K562 (cell line): ENCODE results near the gene SMG5. TPM values are rescaled to one million over a fixed set of nuclear protein-coding genes. Genes with fewer than 3 reads are reported as not detected.
A peak's percentile ranks its signal among the peaks of the same experiment; 100 is the strongest.

Source experiments
- AFF1 ChIP-seq, 2 experiments: fragments of 450-650 bp; IDR thresholded peaks; 2 replicates each; pipeline ENCODE4 v1.6.1; 2018; ENCODE audit warnings: mild to moderate bottlenecking in 2 of 2, low read depth in 1 of 2; ENCODE audit not compliant: partially characterized antibody in 2 of 2
- CBX8 ChIP-seq: fragments of 200-600 bp; sonication (generic); IDR thresholded peaks from 2 replicates; pipeline ENCODE4 v1.6.1; 2012; ENCODE audit warnings: borderline replicate concordance, mixed run types, low read depth, mild to moderate bottlenecking, moderate library complexity, mixed read lengths, low read length, control low read depth, inconsistent platforms; ENCODE audit not compliant: poor library complexity, severe bottlenecking; ENCODE audit errors: extremely low read depth
- CEBPB ChIP-seq: fragments of 450-650 bp; IDR thresholded peaks from 2 replicates; pipeline ENCODE4 v1.6.1; 2016; ENCODE audit warnings: missing genetic modification characterization, missing compliant biosample characterization
- E2F6 ChIP-seq, 2 experiments: IDR thresholded peaks; 2 replicates each; pipeline ENCODE4 v1.6.1; 2011; ENCODE audit warnings: borderline replicate concordance in 1 of 2, control low read depth in 1 of 2, low read depth in 1 of 2, low read length in 1 of 2, mild to moderate bottlenecking in 1 of 2, mixed read lengths in 1 of 2, moderate library complexity in 1 of 2; ENCODE audit not compliant: insufficient read depth in 1 of 2, insufficient read length in 1 of 2, poor library complexity in 1 of 2, severe bottlenecking in 1 of 2; ENCODE audit errors: extremely low read depth in 1 of 2
- ELF1 ChIP-seq: fragments of 200-800 bp; sonication (Bioruptor generic); IDR thresholded peaks from 2 replicates; pipeline ENCODE4 v1.6.1; 2016; ENCODE audit warnings: missing genetic modification characterization, missing compliant biosample characterization
- FOXJ2 ChIP-seq: fragments of 200-800 bp; sonication (Bioruptor generic); IDR thresholded peaks from 2 replicates; pipeline ENCODE4 v1.6.1; 2016; ENCODE audit warnings: missing genetic modification characterization, missing compliant biosample characterization
- HDAC1 ChIP-seq, 2 experiments: fragments of 450-650 bp; IDR thresholded peaks; 2 replicates each; pipeline ENCODE4 v1.6.1; 2016 to 2017; ENCODE audit warnings: inconsistent platforms in 1 of 2, mild to moderate bottlenecking in 1 of 2, moderate library complexity in 1 of 2
- PURB ChIP-seq: sonication (generic); formaldehyde crosslinking; IDR thresholded peaks from 2 replicates; pipeline ENCODE4 v1.9.0; 2021; ENCODE audit warnings: low read depth, mild to moderate bottlenecking, missing genetic modification reagents
- ZMIZ1 ChIP-seq, 2 experiments: fragments of 150-350 bp in 1 of 2; IDR thresholded peaks; 2 replicates each; pipeline ENCODE4 v1.6.1; 2012 to 2016; ENCODE audit warnings: low read depth in 2 of 2, low read length in 2 of 2, mild to moderate bottlenecking in 1 of 2, moderate library complexity in 1 of 2
- ZNF280B ChIP-seq: fragments of 250-450 bp; sonication (Bioruptor Pico); IDR thresholded peaks from 2 replicates; pipeline ENCODE4 v1.5.1; 2021; ENCODE audit warnings: mild to moderate bottlenecking
- ZNF586 ChIP-seq: fragments of 450-650 bp; formaldehyde crosslinking; conservative IDR thresholded peaks from 2 replicates; pipeline ENCODE4 v1.4.0; 2020; ENCODE audit warnings: mild to moderate bottlenecking, moderate library complexity
- ZNF639 ChIP-seq, 2 experiments: fragments of 200-800 bp in 1 of 2; sonication (Bioruptor generic) in 1 of 2; sonication (generic) in 1 of 2; formaldehyde crosslinking in 1 of 2; IDR thresholded peaks in 1 of 2; conservative IDR thresholded peaks in 1 of 2; 2 replicates each; pipeline versions ENCODE4 v1.5.0 to v1.6.1; 2016 to 2020; ENCODE audit warnings: missing compliant biosample characterization in 1 of 2, missing genetic modification characterization in 1 of 2, missing genetic modification reagents in 1 of 2
- polyA plus RNA-seq, 8 experiments: library from polyadenylated mRNA; depleted of rRNA in 4 of 8; stranded (reverse) in 5 of 8; unstranded in 3 of 8; fragments of >200 nt; fragmentation: Nextera tagmentation in 2 of 8; fragmentation: Illumina TruSeq in 1 of 8; extraction: Ambion mirVana in 2 of 8; extraction: Trizol in 1 of 8; gene quantifications; 2 replicates each; pipeline versions ENCODE4 v1.2.1 to v1.2.3, GENCODE V29; 2011 to 2014; ENCODE audit warnings: inconsistent platforms in 1 of 8, missing spikeins in 1 of 8
- total RNA-seq, 7 experiments: library from RNA; depleted of rRNA in 6 of 7; stranded (reverse); fragments of >200 nt in 6 of 7; fragmentation: Illumina TruSeq in 2 of 7; extraction: Trizol in 2 of 7; gene quantifications; 2 replicates each; pipeline versions ENCODE4 v1.2.1 to v1.2.3, GENCODE V29; 2011 to 2021; ENCODE audit warnings: low replicate concordance in 1 of 7

The SMG5 gene
- total and polyA plus RNA-seq, 9 of the 15 experiments (the other 6 are each of a cell fraction or from before 2014, with no cell fraction given), result 1.4 to 85.9 (median 53.0) TPM

- TF ChIP-seq CEBPB (tag), result no peak
- peak in 1 of 2 experiments; percentile 80 for TF ChIP-seq AFF1 (IDR thresholded peaks at IDR 0.05; ENCODE audit: low read depth in 1 of 2, partially characterized antibody in 2 of 2)
- no peak; a peak in 1 of 4 replicates for TF ChIP-seq ZMIZ1 (IDR thresholded peaks at IDR 0.05; ENCODE audit: low read depth in 2 of 2, low read length in 2 of 2)
- peak in 1 of 2 experiments; percentile 87; a peak in 2 of 4 replicates for TF ChIP-seq ZNF639 (CRISPR knock-in tag; conservative IDR thresholded peaks at IDR 0.05 in 1 of 2, IDR thresholded peaks at IDR 0.05 in 1 of 2)
- no peak for TF ChIP-seq PURB (CRISPR knock-in tag)
- no peak for TF ChIP-seq CBX8
- peak; percentile 92 for TF ChIP-seq ELF1 (tag)
- no peak for TF ChIP-seq ZNF280B
- peak; percentile 67 to 75 for TF ChIP-seq E2F6 (IDR thresholded peaks at IDR 0.05; ENCODE audit: borderline replicate concordance in 1 of 2, extremely low read depth in 1 of 2, insufficient read depth in 1 of 2, insufficient read length in 1 of 2, low read depth in 1 of 2, low read length in 1 of 2, poor library complexity in 1 of 2, severe bottlenecking in 1 of 2)
- no peak for TF ChIP-seq FOXJ2 (tag)
- no peak for TF ChIP-seq ZNF586 (CRISPR knock-in tag)
- TF ChIP-seq HDAC1 (IDR thresholded peaks at IDR 0.05), result peak in 1 of 2 experiments; percentile 62; a peak in 1 of 4 replicates
Observed at GRCh38 chr1:156282479-156283222, at the start of gene SMG5 (continued).
